Activated T-cell treated with anti-CD3 and anti-CD28 coated beads, Interleukin-2, amount 50 U/mL, for 24 hours (primary cell): ENCODE measurements around the gene SLC37A4.
"Not testable (repeated sequence)": the region's sequence is repeated elsewhere in the genome, so short reads cannot be mapped to it uniquely, and the experiment has no call there.

ENCODE experiments used
- DNase-seq: peaks from one replicate; pipeline ENCODE4 v3.0.0-alpha.2; 2020
- H3K27ac Mint-ChIP-seq: 2 replicates; pipeline ENCODE4 v1.8.0; 2020; ENCODE audit warnings: mild to moderate bottlenecking, mixed read lengths
- H3K27me3 Mint-ChIP-seq: 2 replicates; pipeline ENCODE4 v1.8.0; 2020; ENCODE audit warnings: mixed read lengths
- H3K36me3 Mint-ChIP-seq: 2 replicates; pipeline ENCODE4 v1.8.0; 2020; ENCODE audit warnings: low read depth, mixed read lengths
- H3K4me1 Mint-ChIP-seq: 2 replicates; pipeline ENCODE4 v1.8.0; 2020; ENCODE audit warnings: low read depth, mixed read lengths
- H3K4me3 Mint-ChIP-seq: 2 replicates; pipeline ENCODE4 v1.8.0; 2020; ENCODE audit warnings: mild to moderate bottlenecking, moderate library complexity, mixed read lengths
- H3K9me3 Mint-ChIP-seq: 2 replicates; pipeline ENCODE4 v1.8.0; 2020; ENCODE audit warnings: mixed read lengths

Gene SLC37A4

DNA sequence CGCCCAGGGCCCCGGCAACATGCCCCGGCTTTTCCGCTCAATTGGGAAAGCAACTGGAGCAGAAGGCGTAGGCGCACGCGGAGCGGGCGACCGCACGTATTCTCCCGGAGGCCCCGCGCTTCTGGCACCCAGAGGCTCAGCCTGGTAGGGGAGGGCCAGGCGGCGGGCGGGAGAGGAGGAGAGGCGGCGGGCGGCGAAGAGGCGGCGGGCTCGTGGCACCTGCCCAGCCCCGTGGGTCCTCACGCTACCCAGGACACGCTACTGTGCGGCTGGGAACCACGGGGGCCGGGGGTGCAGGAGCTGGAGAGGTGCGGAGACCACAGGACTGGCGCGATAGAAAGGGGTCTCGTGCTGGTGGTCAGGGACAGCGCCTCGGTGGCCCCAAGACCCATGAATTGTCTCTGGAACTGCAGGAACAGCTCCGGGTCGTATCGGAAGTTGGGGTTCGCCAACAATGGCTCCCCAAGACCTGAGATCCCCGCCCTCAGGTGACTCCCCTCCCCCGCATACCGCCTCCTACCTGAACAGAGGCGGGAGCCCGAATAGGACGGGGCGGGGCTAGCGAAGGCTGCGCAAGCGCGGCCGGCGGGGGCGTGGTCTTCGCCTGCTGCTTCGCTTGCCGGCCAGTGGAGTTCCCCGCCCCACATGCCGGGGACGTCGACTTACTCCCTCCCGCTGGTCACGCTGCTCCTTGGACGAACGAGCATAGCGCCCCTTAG lies at the start of gene SLC37A4:
Gene SLC37A4 (minus strand): TSS at position 549 of the 719 bp plus-strand sequence.
- Mint-ChIP-seq H3K27ac (peak within 1 kb of the TSS; percentile 91), H3K4me3 (peak within 1 kb of the TSS; percentile 85), H3K4me1 (peaks cover 24% of the 10 kb centered on the region), H3K9me3 (no peaks in the 10 kb centered on the region), H3K27me3 (no peaks in the 10 kb centered on the region), H3K36me3 (peaks cover 45% of the 10 kb centered on the region)
- peak; percentile 99 for DNase-seq

DNA sequence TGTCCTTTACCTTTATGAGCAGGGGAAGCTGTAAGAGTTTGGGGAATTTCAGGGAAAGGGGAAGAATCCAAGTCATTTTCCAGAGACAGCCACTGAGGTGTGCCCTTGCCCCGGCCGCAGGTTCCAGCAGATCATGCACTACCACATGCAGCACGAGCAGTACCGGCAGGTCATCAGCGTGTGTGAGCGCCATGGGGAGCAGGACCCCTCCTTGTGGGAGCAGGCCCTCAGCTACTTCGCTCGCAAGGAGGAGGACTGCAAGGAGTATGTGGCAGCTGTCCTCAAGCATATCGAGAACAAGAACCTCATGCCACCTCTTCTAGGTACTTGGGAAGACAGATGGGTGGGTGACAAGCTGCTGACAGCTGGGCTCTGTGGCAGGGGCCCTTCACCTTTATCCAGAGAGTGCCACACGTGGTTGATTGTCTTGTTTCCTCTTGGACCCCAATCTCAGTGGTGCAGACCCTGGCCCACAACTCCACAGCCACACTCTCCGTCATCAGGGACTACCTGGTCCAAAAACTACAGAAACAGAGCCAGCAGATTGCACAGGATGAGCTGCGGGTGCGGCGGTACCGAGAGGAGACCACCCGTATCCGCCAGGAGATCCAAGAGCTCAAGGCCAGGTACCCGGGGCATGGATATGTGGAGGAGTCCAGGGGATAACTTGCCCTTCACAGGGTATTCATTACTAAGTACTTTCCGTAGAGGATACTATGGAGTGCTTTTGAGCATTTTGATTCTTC lies 48.2 kb upstream of the SLC37A4 start:
- no peaks in the 10 kb centered on the region for H3K4me1 Mint-ChIP-seq
- no peak overlapping the region for H3K4me3 Mint-ChIP-seq
- peak overlapping the region; percentile 20 for H3K27ac Mint-ChIP-seq
- H3K36me3 Mint-ChIP-seq = peaks cover 74% of the 10 kb centered on the region
- no peaks in the 10 kb centered on the region for H3K9me3 Mint-ChIP-seq
- DNase-seq = no peak
- H3K27me3 Mint-ChIP-seq = no peaks in the 10 kb centered on the region

DNA sequence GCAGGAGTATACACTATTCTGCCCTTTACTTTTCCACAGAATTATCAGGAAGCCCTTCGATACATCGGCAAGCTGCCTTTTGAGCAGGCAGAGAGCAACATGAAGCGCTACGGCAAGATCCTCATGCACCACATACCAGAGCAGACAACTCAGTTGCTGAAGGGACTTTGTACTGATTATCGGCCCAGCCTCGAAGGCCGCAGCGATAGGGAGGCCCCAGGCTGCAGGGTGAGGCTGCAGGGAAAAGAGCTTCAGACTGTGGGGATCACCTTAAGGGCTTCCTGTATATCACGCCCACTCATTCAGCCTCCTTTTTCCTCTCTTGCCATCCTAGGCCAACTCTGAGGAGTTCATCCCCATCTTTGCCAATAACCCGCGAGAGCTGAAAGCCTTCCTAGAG lies 47.2 kb upstream of the SLC37A4 start:
- peaks cover 84% of the 10 kb centered on the region for H3K36me3 Mint-ChIP-seq

DNA sequence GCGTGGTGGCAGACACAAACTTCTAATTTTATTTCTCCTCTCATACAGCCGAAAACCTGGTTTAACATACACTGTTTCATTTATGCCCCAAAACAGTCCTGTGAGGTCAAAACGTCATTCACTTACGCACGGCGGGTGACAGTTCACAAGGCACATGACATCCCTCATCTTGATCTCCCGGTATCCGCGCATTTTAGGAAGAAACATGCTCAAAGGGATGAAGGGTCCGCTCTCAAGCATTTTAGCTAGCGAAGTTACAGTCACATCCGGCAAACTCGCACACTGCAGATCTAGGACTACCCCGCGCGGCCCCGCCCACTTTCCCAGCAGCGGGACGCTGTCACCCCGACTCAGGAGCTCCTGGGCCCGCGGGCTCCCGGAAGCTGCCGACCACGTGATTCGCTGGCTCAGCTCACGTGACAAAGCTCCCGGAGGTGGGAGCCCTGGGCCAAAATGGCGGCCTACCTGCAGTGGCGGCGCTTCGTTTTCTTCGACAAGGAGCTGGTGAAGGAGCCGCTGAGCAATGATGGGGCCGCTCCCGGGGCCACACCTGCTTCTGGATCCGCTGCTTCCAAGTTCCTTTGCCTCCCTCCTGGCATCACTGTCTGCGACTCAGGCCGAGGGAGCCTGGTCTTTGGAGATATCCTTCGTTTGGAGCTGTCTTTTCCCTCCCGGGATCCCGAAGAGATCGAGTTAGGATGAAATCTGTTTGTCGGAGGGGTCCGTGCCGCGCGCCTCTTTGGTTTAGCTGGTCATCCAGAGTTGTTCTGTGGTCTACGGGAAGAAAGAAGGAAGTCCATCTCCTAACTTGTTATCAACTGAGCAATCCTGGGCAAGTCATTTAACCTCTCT lies 36.9 kb upstream of the SLC37A4 start, which contains the start of gene VPS11:
Gene VPS11 (plus strand): TSS at position 448 of the 852 bp plus-strand sequence. CDS start 6 bp downstream, at position 454.
- no peaks in the 10 kb centered on the region for H3K27me3 Mint-ChIP-seq
- H3K4me1 Mint-ChIP-seq = peaks cover 43% of the 10 kb centered on the region
- peak within 1 kb of the TSS; percentile 98 for H3K27ac Mint-ChIP-seq
- H3K4me3 Mint-ChIP-seq = peak within 1 kb of the TSS; percentile 96
- H3K9me3 Mint-ChIP-seq = no peaks in the 10 kb centered on the region
- DNase-seq = peak; percentile 96
- H3K36me3 Mint-ChIP-seq = peaks cover 62% of the 10 kb centered on the region

More for the DNA sequence above, 47.2 kb upstream of the SLC37A4 start:
- peak overlapping the region; percentile 20 for H3K27ac Mint-ChIP-seq
- H3K4me1 Mint-ChIP-seq = no peaks in the 10 kb centered on the region
- no peaks in the 10 kb centered on the region for H3K27me3 Mint-ChIP-seq
- H3K4me3 Mint-ChIP-seq = no peak overlapping the region
- DNase-seq = no peak
- H3K9me3 Mint-ChIP-seq = no peaks in the 10 kb centered on the region

DNA sequence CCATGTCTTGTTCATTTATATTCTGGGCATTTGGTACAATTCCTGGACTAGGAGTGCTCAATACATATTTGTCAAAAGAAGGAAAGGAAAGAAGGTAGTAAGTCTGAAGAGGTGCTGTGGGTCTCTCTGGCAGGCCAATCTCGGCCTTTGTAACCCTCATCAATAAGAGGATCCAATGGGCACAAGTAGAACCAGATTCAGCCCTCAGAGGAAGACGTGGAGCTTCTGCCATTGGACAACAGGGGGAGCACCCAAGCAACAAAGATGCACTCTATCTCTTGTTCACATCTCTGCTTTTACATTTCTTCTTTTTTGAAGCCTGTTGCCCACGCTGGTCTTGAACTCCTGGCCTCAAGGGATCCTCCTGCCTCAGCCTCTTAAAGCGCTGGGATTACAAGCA lies 34.7 kb upstream of the SLC37A4 start:
- no peak for DNase-seq
- Mint-ChIP-seq H3K4me1 (peaks cover 40% of the 10 kb centered on the region), H3K4me3 (peak overlapping the region; percentile 96), H3K36me3 (peaks cover 50% of the 10 kb centered on the region), H3K27ac (peak overlapping the region; percentile 98), H3K27me3 (no peaks in the 10 kb centered on the region), H3K9me3 (no peaks in the 10 kb centered on the region)

DNA sequence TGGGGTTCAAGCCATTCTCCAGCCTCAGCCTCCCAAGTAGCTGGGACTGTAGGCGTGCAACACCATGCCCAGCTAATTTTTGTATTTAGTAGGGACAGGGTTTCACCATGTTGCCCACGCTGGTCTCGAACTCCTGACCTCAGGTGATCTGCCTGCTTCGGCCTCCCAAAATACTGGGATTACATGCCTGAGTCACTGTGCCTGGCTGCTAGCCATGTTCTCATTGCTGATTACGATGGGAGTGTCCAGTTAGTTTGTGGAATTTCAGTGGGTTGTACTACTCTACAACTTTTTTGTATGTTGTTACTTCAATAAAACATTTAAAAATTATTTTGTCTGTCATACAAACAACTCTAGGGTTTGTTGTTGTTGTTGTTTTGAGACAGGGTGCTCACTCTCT lies 32.1 kb upstream of the SLC37A4 start:
- peaks cover 35% of the 10 kb centered on the region for H3K4me1 Mint-ChIP-seq
- H3K4me3 Mint-ChIP-seq = no peak overlapping the region
- DNase-seq = no peak
- peaks cover 41% of the 10 kb centered on the region for H3K36me3 Mint-ChIP-seq
- no peaks in the 10 kb centered on the region for H3K27me3 Mint-ChIP-seq
- H3K27ac Mint-ChIP-seq = no peak overlapping the region
- no peaks in the 10 kb centered on the region for H3K9me3 Mint-ChIP-seq

DNA sequence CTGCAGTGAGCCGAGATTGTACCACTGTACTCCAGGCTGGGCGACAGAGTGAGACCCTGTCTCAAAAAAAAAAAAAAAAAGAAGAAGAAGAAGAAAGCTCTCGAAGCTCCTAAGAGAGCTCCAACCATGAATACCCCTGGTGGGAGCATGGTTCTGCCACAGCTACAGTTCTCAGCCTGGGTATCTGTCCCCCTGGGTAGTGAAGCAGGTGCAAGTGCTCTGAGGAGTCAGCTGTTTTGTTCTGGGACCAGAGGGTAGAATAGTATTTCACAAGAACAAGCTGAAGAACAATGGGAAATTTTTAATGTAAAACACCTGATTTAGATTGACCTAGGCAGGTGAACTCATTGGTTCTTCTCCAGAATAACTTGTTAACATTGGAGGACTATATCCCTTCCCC lies 30.6 kb upstream of the SLC37A4 start:
- no peak overlapping the region for H3K4me3 Mint-ChIP-seq
- no peaks in the 10 kb centered on the region for H3K9me3 Mint-ChIP-seq
- H3K4me1 Mint-ChIP-seq = peaks cover 29% of the 10 kb centered on the region
- no peaks in the 10 kb centered on the region for H3K27me3 Mint-ChIP-seq
- no peak for DNase-seq
- no peak overlapping the region for H3K27ac Mint-ChIP-seq
- peaks cover 41% of the 10 kb centered on the region for H3K36me3 Mint-ChIP-seq

DNA sequence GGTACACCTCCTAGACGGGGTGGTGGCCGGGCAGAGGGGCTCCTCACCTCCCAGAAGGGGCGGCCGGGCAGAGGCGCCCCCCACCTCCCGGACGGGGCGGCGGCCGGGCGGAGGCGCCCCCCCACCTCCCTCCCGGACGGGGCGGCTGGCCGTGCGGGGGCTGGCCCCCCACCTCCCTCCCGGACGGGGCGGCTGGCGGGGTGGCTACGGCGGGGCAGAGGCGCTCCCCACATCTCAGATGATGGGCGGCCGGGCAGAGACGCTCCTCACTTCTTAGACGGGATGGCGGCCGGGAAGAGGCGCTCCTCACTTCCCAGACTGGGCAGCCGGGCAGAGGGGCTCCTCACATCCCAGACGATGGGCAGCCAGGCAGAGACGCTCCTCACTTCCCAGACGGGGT lies 28.5 kb upstream of the SLC37A4 start:
- H3K4me3 Mint-ChIP-seq = not testable (repeated sequence)
- peaks cover 35% of the 10 kb centered on the region for H3K4me1 Mint-ChIP-seq

DNA sequence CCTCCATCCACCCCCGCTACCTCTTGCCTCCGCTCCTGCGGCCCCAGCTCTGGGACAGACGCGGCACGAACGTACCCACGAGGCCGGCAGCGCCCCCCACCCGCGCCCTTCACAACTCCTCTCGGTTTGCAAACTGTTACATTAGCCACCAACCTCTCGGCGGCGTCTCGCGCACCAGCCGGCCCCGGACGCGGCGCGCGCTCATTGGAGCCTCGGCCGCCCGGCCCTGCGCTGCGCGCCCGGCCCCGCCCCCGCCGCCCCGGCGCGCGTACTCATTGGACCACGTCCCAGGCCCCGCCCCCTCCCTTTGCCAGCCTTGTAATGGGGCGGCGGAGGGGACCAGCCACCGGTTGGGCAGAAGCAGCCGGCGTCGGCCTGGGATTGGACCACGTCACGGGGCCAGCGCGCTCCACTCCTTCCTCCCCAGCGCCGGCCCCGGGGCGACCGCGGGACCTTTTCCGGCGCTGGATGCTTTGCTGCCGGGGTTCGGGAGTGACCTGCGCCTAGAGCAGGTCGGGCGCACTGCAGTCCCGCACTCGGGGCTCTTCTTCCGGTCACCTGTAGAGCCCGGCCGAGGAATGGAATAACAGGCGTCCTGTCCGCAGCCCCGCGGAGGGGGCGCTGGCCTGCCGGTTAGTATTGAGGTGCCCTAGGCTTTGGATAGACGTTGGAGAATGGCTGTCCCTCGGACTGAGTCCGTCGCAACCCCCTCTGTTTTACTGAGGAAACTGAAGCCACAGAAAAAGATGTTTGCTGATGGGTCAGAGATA lies 26.5 kb upstream of the SLC37A4 start, which contains the start of gene HYOU1:
Gene HYOU1 (minus strand): TSS at position 206 of the 770 bp plus-strand sequence. CDS start 1,045 bp downstream, outside the sequence.
- peak; percentile 98 for DNase-seq
- H3K27ac Mint-ChIP-seq = peak within 1 kb of the TSS; percentile 98
- H3K36me3 Mint-ChIP-seq = peaks cover 66% of the 10 kb centered on the region
- peaks cover 47% of the 10 kb centered on the region for H3K4me1 Mint-ChIP-seq
- H3K27me3 Mint-ChIP-seq = no peaks in the 10 kb centered on the region
- peak within 1 kb of the TSS; percentile 96 for H3K4me3 Mint-ChIP-seq
- no peaks in the 10 kb centered on the region for H3K9me3 Mint-ChIP-seq

More for the DNA sequence above, 28.5 kb upstream of the SLC37A4 start:
- H3K27ac Mint-ChIP-seq, DNase-seq, H3K9me3 Mint-ChIP-seq, H3K27me3 Mint-ChIP-seq: not testable (repeated sequence)
- peaks cover 50% of the 10 kb centered on the region for H3K36me3 Mint-ChIP-seq

DNA sequence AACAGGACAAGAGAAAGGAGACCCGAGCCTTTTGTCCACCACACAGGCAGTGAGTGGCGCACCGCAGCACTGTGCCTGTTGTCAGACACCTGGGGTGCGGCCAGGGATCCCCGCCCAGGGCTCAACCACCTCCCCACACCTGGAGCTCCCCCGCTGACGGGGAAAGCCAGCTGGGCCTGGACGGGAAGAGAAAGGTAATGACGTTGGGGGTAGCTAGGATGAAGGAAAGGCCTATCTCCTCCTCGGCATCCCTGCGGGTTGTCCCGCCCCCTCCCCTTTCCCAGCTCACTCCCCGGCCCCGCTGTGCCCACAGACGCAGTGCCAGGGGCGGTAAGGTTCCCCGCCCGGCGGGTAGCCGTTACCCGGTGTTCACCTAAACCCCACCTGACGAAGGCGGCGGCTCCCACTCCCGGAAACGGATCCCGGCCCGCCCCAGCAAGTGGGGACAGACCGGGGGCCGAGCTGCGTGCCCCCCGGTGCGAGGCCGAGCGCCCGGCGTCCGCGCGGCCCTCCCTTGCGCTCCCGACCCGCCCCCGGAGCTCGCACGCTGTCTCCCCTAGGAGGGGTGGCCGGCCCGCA lies 25.8 kb upstream of the SLC37A4 start:
- peaks cover 53% of the 10 kb centered on the region for H3K4me1 Mint-ChIP-seq
- no peaks in the 10 kb centered on the region for H3K27me3 Mint-ChIP-seq
- peak overlapping the region; percentile 98 for H3K27ac Mint-ChIP-seq
- H3K9me3 Mint-ChIP-seq = no peaks in the 10 kb centered on the region
- no peak for DNase-seq
- peaks cover 70% of the 10 kb centered on the region for H3K36me3 Mint-ChIP-seq
- peak overlapping the region; percentile 96 for H3K4me3 Mint-ChIP-seq

DNA sequence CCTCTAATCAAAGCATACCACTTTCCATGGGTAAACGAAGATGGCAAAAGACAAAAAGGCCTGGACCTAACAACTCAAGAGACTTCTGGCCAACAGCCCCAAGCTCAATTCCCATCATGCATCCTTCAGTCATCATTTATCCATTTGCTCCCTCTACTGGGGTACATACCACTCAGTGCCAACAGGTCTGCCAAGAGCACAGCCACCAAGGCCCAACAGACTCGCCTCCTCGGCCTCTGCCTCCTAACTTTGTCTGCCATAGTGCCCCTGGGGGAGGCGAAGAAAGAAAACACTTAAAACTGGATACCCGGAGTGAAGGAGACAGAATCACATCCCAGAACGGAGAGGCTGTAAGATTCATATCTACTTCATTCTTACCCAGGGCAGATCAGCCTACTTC lies 25.2 kb upstream of the SLC37A4 start:
- DNase-seq = peak; percentile 46
- no peaks in the 10 kb centered on the region for H3K9me3 Mint-ChIP-seq
- peaks cover 59% of the 10 kb centered on the region for H3K4me1 Mint-ChIP-seq
- H3K4me3 Mint-ChIP-seq = peak overlapping the region; percentile 96
- peak overlapping the region; percentile 89 for H3K27ac Mint-ChIP-seq
- peaks cover 73% of the 10 kb centered on the region for H3K36me3 Mint-ChIP-seq
- H3K27me3 Mint-ChIP-seq = no peaks in the 10 kb centered on the region

DNA sequence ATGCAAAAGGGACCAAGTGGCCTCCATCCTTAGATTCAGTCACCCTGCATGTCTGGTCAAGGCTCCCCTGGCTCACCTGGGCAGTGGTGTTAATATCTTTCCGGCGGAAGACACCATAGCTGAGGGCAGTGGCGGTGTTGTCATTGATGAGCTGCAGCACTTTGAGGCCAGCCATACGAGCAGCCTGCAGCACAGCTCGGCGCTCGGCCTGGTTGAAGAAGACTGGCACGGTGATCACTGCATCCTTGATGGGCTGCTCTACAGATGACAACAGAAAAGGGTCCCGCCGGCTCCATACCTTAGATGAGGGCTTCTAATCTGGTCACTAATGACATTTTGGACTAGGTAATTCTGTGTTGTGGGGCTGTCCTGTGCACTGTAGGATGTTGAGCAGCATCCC lies 23.7 kb upstream of the SLC37A4 start:
- peak overlapping the region; percentile 96 for H3K4me3 Mint-ChIP-seq
- H3K27me3 Mint-ChIP-seq = no peaks in the 10 kb centered on the region
- no peak for DNase-seq
- H3K27ac Mint-ChIP-seq = peak overlapping the region; percentile 89
- H3K9me3 Mint-ChIP-seq = no peaks in the 10 kb centered on the region
- H3K4me1 Mint-ChIP-seq = peaks cover 60% of the 10 kb centered on the region
- H3K36me3 Mint-ChIP-seq = peaks cover 83% of the 10 kb centered on the region

DNA sequence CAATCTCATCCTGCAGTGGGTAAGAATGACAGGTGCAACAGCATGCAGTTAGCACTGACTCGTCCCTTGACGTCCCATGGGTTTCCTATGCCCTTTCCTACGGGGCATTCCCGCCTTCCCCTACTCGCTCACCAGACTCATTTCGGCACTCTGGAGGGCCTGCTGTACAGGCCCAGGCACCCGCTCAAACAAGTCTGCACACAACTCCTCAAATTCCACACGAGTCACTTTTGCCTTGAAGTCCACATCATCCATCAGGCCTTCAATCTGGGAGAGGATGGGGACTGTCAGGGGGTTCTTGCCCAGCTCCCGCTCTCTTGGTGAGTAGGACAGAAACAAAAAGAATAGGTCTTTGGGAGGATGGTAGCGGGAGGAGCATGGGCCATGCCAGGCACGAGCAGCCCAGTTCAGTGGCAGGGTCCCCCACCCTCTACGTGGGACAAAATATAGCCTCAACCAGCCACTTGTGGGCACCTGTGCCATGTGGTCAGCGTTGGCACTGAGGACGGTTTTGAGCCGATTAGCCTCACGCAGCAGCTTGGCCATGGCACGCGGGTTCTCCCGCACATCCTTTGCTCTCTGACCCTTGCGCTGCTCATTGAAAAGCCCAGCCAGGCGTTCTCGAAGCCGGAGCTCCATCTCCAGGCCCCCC lies 21.6 kb upstream of the SLC37A4 start:
- H3K4me1 Mint-ChIP-seq = peaks cover 53% of the 10 kb centered on the region
- no peak for DNase-seq
- no peaks in the 10 kb centered on the region for H3K27me3 Mint-ChIP-seq
- H3K4me3 Mint-ChIP-seq = peak overlapping the region; percentile 20
- H3K27ac Mint-ChIP-seq = peak overlapping the region; percentile 63
- H3K9me3 Mint-ChIP-seq = no peaks in the 10 kb centered on the region
- H3K36me3 Mint-ChIP-seq = peaks cover 95% of the 10 kb centered on the region
